Left colon (tissue), 2 donors: ENCODE results near the gene TNFAIP3. TPM values are rescaled to one million over a fixed set of nuclear protein-coding genes. Genes with fewer than 3 reads are reported as not detected.

ENCODE experiments used
- ATAC-seq: fragments of 200-7000 bp; cut with Tn5 transposase; one replicate; pipeline ENCODE4 v1.9.1; 2020; ENCODE audit warnings: mild to moderate bottlenecking, moderate library complexity
- DNase-seq, 2 donors: peaks; one replicate each; pipeline ENCODE4 v3.0.0-alpha.2; 2020
- intact Hi-C, 2 donors: fragments of 100-400 bp; cut with DNase I in 1 of 2; cut with micrococcal nuclease in 1 of 2; formaldehyde crosslinking; loops; one replicate each; pipeline versions ENCODE4 v1.11.2 to v1.14.0; 2022; cut with DNase I, micrococcal nuclease
- total RNA-seq, 2 donors: library from RNA; stranded (reverse); fragmentation: NEBNext Ultra II Directional; extraction: Animal tissue kit (Norgen Biotek cat#: 25700); gene quantifications; one replicate each; pipeline ENCODE4 v1.2.1, GENCODE V29; 2021
- donor health status: DM: no; HTN: no; CAD: no.
- donor health status: DM: yes; HTN: yes; CAD: no.

The TNFAIP3 gene
- total RNA-seq, 2 donors from 2014 or later = 36.1 to 45.7 TPM

DNA sequence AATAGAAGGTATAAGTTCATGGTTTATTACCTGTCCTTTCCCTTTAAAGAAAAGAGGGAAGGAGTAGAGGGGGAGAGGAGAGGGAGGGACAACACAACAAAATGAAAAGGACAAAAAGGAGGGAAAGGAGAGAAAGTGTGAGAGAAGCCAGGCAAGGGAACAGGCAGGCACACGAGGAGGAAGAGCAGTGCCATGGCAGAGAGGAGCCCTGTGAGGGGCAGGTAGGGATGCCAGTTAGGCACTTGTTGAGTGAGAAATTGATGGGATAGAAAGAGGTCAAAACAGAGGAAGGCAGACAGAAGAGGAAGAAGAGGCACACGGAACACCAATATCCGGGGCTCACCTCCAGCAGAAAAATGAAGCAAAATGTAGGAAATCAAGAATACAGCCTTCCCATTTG, 42.5 kb downstream of the TNFAIP3 start:
- no peak for ATAC-seq
- DNase-seq = no peak
- intact Hi-C loops = no loop called here

DNA sequence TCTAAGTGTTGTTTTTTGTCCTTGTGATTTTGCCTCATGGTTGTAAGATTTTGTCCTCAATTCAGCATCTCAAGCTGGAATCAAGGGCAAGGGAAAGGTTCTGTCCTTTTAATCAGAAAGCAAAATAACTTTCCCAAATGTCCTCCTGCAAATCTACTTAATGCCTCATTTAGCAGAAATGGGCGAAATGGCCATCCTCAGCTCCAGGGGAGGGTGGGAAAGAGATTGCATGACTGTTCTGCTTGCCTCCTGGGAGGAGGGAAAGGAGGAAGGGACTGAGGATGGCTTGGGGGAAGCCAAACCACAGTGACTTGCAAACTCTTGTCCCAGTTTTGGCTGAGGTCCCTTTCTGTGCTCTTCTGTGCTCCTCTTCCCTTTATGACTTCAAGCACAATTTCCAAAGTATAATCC, 43.4 kb downstream of the TNFAIP3 start:
- intact Hi-C loops = no loop called here
- DNase-seq (no peak), ATAC-seq (no peak)

DNA sequence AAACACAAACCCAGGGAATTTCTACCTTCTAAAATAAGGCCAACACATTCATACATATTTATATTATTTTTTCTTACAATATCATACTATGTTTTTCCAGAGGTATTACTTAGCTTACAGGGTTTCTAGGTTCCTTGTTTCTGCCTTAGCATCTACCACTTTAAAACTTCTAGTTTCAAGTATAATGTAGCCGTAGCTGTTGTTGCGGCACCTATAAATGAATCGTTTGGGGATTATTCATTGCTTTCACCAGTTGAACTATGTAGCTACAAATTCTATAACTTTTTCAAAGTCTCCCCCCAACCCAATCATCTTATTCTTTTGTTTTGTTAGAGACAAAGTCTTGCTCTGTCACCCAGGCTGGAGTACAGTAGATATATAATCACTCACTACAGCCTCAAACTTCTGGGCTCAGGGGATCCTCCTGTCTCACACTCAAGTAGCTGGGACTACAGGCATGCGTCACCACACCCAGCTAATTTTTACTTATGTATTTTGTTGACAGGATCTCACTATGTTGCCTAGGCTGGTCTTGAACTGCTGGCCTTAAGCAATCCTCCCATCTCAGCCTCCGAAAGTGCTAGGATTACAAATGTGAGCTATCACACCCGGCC, 43.9 kb downstream of the TNFAIP3 start:
- DNase-seq (no peak), ATAC-seq (no peak)
- intact Hi-C loops = no loop called here

DNA sequence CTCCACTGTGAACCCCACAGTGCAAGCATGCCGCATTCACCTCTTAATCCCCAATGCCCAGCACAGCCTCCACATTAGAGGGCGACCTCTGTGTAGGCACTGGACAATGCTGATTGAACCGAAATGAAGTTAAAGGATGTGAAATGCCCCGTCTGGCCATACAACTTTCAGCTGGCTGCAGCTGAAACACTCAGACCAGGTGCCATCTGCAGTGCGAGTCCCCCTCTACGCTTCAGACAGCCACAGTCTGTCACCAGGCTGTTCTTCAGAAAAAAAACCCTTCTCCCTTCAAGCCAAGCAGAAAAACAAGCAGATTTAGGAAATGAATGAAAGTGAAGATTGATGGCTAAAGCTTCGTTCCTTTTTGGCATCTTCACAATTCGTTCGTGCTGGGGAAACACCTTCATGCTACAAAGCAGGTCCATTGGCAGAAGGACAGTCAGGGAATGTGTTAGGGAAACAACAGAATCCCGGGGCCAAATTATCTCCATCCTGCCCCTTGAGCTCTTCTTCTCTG, 44.7 kb downstream of the TNFAIP3 start:
- ATAC-seq = no peak
- intact Hi-C loops = no loop called here
- no peak for DNase-seq

DNA sequence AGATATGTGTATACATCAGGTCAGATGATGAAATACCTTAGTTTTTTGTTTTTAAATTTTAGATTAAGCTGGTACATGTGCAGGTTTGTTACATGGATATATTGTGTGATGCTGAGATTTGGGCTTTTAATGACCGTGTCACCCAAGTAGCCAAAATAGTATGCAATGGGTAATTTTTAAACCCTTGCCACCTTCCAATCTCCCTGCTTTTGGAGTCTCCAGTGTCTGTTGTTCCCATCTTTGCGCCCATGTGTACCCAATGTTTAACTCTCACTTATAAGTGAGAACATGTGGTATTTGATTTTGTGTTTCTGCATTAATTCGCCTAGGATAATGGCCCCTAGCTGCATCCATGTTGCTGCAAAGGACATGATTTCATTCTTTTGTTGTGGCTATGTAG, 45.8 kb downstream of the TNFAIP3 start:
- DNase-seq (no peak), ATAC-seq (no peak)
- intact Hi-C loops = no loop called here

DNA sequence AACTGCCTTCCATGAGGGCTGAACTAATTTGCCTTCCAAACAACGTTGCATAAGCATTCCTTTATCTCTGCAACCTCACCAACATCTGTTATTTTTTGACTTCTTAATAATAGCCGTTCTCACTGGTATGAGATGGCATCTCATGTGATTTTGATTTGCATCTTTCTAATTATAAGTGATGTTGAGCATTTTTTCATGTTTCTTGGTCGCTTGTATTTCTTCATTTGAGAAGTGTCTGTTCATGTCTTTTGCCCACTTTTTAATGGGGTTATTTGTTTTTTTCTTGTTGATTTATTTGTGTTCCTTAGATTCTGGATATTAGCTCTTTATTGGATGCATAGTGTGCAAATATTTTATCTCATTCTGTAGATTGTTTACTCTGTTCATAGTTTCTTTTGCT, 46.4 kb downstream of the TNFAIP3 start:
- no peak for DNase-seq
- intact Hi-C loops = no loop called here
- ATAC-seq = no peak

DNA sequence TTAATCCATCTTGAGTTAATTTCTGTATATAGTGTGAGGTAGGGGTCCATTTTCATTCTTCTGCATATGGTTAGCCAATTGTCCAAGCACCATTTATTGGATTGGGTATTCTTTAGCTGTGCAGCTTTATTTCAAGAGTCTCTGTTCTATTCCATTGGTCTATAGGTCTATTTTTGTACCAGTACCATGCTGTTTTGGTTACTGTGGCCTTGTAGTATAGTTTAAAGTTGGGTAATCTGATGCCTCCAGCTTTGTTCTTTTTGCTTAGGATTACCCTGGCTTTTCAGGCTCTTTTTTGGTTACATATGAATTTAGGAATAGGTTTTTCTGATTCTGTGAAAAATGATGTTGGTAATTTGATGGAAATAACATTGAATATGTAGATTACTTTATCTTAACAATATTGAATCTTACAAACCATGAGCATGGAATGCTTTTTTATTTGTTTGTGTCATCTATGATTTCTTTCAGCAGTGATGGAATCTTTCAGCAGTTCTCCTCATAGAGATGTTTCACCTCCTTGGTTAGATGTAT, 47.0 kb downstream of the TNFAIP3 start:
- ATAC-seq (no peak), DNase-seq (no peak)
- intact Hi-C loops = no loop called here

DNA sequence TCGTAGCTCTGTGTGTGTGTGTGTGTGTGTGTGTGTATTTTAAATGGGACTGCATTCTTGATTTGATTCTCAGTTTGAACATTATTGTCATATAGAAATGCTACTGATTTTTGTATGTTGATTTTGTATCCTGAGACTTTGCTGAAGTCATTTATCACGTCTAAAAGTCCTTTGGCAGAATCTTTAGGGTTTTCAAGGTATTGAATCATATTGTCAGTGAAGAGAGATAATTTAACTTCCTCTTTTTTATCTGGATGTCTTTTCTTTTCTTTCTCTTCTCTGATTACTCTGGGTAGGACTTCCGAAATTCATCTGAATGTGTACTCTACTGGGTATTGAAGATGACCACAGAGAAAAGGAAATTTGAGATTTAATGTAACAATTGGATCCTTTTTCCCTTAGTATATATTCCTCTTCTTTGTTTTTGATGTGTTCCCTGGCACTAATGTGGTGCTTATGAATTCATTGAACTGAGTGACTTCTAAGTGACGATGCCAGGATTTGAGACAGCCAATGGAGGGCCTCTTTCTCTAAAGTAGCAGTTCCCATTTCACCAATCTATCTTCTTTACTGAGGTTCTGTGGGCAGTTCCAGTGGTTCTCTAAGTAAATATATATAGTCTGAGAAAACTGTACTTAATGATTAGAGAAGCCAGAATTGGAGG, 47.6 kb downstream of the TNFAIP3 start:
- intact Hi-C loops = no loop called here
- DNase-seq = no peak

DNA sequence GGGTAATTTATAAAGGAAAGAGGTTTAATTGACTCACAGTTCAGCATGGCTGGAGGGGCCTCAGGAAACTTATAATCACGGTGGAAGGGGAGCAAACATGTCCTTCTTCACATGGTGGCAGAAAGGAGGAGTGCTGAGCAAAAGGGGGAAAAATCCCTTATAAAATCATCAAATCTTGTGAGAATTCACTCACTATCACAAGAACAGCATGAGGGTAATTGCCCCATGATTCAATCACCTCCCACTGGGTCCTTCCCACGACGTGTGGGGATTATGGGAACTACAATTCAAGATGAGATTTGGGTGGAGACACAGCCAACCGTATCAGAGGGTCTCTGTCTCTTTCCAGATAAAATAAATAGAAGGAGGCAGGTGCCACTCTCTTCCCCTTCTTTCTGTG, 48.7 kb downstream of the TNFAIP3 start:
- DNase-seq = no peak
- no peak for ATAC-seq
- intact Hi-C loops = no loop called here

More for the DNA sequence above, 47.6 kb downstream of the TNFAIP3 start:
- ATAC-seq = no peak

DNA sequence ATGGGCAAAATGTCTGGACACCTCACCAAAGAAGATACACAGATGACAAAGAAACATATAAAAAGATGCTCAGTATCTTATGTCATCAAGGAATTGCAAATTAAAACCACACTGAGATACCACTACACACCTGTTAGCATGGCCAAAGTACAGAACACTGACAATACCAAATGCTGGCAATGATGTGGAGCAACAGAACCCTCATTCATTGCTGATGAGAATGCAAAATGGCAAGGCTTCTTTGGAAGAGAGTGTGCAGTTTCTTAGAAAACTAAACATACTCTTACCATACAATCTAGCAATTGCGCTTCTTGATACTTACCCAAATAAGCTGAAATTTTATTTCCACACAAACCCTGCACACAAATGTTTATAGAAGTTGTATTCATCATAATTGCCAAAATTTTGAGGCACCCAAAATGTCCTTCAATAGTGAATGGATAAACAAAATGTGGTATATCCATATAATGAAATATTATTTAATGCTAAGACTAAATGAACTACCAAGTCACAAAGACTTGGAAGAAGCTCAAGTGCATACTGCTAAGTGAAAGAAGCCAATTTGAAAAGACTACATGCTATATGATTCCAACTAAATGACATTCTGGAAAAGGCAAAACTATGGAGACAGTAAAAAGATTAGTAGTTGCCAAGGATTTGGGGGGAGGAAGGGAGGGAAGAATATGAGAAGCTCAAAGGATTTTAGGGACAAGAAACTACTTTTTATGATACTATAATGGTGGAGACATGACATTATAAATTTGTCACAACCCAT, 50.7 kb downstream of the TNFAIP3 start:
- no peak for ATAC-seq
- intact Hi-C loops = no loop called here
- no peak for DNase-seq

DNA sequence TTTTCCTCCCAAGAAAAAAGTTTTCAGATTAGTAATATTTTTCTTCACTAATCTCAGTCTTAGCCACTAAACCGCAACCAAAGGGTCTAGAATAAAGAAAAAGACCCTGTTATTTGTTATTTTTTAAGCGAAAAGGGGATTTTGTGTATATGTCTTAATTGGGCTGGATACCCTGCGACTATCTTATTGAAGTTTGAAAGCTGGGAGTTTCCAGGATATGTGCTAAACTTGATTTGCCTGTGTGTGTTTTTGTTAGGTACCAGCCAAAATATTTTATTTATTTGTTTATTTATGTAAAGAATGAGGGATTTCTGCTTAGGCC, 52.4 kb downstream of the TNFAIP3 start:
- intact Hi-C loops = no loop called here
- DNase-seq (no peak), ATAC-seq (no peak)

DNA sequence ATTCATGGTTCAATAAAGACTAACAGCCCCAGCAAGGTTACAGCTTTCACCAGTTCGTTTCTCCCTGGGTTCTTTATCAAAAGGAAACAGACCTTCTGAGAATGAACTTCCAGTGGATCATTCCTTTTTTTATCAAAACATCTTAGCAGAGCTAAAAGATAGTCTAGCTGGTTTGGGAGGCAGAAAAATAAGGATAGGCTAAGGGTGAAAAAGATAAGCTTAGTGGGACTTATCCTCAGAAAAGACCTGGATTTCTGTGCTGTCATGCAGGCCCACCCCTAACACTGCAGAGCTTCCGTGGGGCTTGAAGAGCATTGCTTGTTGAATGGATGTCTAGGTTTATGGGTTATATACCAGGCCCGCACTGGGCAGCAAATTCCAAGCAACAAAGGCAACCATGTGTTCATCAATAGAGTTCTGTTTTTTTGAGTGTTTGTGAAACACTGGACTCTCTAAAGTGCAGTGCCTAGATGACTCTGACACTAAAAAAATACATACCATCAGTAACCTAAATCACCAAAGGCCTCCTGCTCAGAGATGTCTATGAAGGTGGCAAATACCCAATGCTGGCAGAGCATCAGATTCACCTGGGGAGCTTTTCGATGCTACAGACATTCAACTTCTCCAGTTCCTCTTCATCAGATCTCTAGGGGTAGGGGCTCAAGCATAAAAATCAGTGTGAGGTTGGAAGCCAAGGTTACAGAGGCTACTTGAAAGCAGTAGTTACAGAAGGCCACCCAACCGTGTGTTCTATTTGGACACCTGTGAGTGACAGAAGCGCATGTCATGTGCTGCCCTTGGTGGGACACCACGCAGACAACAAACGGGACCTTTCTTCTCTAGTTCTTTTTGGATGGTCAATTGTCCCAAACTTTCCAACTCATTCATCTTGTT, 53.0 kb downstream of the TNFAIP3 start:
- intact Hi-C loops = no loop called here
- no peak for ATAC-seq

DNA sequence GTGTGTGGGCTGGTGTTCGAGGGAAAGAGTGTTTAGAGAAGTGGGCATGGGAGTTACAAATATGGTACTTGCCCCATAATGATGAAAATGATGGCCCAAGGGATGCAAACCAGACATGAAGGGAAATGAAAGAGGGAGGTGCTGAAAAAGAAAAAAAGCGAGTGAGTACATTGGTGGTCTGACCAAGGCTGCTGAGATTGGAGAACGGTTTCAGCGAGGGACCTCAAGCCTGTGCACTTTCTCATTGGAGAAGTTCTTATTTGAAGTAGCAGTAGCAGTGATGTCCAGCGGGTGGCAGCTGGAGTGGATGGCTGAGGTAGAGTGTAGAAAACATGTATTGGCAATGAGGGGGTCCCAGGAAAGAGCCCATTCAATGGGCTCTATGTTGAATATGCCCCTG, 54.8 kb downstream of the TNFAIP3 start:
- ATAC-seq (no peak), DNase-seq (no peak)
- intact Hi-C loops = no loop called here

More for the DNA sequence above, 53.0 kb downstream of the TNFAIP3 start:
- no peak for DNase-seq

DNA sequence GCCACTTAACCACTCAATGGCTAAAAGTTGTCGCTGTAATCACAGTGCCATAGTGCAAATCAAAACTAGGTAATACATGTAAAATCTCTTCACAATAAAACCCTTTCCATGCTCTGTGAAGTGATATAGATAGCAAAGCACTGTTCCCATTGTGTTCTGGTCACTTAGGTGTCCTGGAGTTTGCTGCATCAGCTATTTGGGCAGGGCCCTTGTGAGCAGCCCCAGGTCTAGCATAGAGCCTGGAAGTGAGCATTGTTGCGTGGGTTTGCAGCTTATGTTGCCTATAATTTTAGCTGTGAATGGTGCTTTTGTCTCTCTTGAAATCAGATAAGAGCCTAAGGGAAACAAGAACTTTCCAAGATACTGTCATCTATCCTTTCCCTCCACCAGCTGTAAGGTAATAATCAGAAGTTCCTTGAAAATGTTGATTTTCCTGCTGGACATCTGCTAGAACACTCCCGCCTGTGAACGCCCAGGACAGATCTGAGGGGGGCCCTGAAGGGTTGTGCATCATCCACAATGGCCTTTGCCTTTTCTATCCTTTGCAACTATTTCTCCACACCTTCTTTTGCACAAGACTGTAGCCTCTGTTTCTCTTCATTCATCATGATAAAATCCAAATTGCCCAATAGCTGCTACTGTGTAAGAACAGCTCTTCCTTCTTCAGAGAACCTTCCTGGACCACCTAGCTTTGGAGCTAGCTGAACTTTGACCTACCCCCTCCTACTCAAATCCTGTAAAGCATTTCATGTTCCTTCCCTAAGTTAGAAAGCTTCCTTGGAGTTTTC, 57.0 kb downstream of the TNFAIP3 start:
- peak; percentile 48 for ATAC-seq
- DNase-seq = no peak
- intact Hi-C loops = no loop called here

DNA sequence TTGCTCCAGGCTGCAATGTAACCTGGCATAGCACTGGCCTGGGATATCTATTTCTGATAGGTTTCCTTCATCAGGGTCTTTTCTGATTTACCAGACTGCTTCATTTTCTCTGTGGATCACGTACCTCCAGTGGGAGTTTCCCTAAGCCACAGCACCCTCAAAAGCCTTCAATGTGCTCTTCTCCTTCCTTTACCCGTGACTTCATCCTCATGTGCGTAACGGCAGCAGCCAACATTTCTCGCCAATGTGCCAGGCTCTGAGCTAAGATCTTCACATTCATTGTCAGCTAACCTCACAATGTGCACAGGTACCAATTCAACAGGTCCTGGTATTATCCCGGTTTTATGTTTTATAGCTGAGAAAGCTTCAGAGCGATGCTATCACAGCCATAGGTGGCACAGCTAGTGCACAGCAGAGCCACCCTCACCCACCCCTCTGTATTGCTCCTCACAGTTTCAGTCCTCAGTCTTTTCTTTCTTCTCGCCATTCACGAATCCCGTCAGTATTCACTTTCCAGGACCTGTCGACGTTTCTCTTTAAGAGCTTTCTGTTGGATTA, 58.2 kb downstream of the TNFAIP3 start:
- DNase-seq (no peak), ATAC-seq (no peak)
- intact Hi-C loops = no loop called here

DNA sequence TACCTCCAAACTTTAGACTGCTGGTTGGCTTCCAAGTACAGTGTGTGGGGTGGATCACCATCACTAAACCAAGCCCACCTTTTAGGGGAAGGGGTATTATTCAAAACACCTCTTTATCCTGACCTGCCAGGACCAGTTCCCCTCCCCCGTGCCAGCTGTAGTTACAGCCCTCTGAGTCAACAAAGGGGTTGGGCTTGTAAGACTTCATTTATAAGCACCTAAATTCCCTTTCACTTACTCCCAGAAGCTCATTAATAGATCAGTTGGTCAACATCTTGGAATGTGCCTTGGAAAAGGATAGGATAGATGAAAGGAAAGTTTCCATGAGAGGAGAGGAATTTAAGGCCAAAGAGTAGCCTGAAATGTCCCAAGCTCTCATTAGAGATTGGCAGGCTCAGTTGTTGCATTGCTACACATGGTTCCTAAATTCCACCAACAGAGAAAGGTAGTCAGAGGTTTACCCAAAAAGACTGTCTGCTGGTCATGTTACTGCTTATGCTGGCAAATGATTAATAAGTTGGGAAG, 59.2 kb downstream of the TNFAIP3 start:
- intact Hi-C loops = no loop called here
- DNase-seq (peak in 1 of 2 donors; percentile 36), ATAC-seq (peak; percentile 71)

DNA sequence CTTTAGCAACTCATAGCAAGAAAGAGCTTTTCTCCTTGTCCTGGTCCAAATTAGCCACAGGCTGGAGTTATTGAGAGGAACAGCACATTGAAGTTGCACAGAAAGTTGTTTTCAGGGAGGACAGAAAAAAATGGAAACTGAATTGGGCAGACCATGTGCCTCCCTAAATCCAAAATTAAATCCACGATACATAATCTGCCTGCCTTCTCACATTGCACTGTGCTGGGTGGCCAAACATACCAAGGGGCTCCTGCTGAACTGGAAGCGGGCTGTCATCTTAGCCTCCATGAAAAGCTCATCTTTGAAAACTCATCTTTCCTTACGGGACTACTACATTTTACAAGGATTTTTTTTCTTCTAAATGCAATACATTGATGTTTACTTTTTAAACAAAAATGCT, 59.9 kb downstream of the TNFAIP3 start:
- DNase-seq (no peak), ATAC-seq (no peak)
- intact Hi-C loops = no loop called here

DNA sequence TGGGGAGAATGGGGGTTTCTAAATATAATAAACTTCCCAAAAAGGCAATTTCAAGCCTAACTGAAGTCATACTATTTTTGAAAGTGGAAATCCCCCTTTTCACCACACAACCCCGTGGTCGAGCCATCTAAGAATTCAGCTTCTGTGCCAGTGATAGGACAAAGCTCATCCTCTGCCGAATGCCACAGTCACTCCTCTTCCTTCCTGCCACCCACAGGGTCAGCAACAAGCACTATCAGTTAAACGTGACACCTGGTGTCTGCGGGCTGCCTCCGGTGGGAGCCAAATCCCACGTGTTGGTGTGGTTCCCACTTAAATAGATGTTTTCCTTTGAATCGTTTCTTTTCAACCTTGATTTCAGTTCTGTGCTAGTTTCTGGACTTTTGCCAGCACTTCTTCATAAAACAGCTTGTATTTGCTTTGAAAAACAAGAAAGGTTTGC, 60.7 kb downstream of the TNFAIP3 start:
- DNase-seq (peak; percentile 28 to 38), ATAC-seq (no peak)
- intact Hi-C loops = no loop called here
